BLaER1 treated with 17β-estradiol and CSF1 and Interleukin-3, amounts not matched to agents 10 nM and 100 nM (cell line): ENCODE results near the gene ARHGDIA.
A peak's percentile ranks its signal among the peaks of the same experiment; 100 is the strongest.

Experiments used
- H3K27ac ChIP-seq, 11 experiments: shearing (Covaris generic); formaldehyde crosslinking; 2 replicates each; pipeline ENCODE4 v1.8.1; 2022
- H3K27me3 ChIP-seq, 11 experiments: shearing (Covaris generic); formaldehyde crosslinking; 2 replicates each; pipeline ENCODE4 v1.8.1; 2022
- H3K36me3 ChIP-seq, 11 experiments: shearing (Covaris generic); formaldehyde crosslinking; 2 replicates each; pipeline ENCODE4 v1.8.1; 2022
- H3K4me1 ChIP-seq, 10 experiments: shearing (Covaris generic); formaldehyde crosslinking; 2 replicates each; pipeline ENCODE4 v1.8.1; 2022
- H3K4me2 ChIP-seq, 11 experiments: shearing (Covaris generic); formaldehyde crosslinking; 2 replicates each; pipeline ENCODE4 v1.8.1; 2022
- H3K4me3 ChIP-seq, 10 experiments: shearing (Covaris generic); formaldehyde crosslinking; 2 replicates each; pipeline ENCODE4 v1.8.1; 2022
- H3K9ac ChIP-seq, 11 experiments: shearing (Covaris generic); formaldehyde crosslinking; 2 replicates each; pipeline ENCODE4 v1.8.1; 2022
- H3K9me3 ChIP-seq, 11 experiments: shearing (Covaris generic); formaldehyde crosslinking; replicated peaks in 1 of 11; 2 replicates each; pipeline ENCODE4 v1.8.1; 2022
- H4K20me1 ChIP-seq, 11 experiments: shearing (Covaris generic); formaldehyde crosslinking; 2 replicates each; pipeline ENCODE4 v1.8.1; 2022
- Cebpa-rat ChIP-seq, 11 experiments: shearing (Covaris generic); IDR thresholded peaks; 2 replicates each; pipeline ENCODE4 v1.8.1; 2022

Gene ARHGDIA

DNA sequence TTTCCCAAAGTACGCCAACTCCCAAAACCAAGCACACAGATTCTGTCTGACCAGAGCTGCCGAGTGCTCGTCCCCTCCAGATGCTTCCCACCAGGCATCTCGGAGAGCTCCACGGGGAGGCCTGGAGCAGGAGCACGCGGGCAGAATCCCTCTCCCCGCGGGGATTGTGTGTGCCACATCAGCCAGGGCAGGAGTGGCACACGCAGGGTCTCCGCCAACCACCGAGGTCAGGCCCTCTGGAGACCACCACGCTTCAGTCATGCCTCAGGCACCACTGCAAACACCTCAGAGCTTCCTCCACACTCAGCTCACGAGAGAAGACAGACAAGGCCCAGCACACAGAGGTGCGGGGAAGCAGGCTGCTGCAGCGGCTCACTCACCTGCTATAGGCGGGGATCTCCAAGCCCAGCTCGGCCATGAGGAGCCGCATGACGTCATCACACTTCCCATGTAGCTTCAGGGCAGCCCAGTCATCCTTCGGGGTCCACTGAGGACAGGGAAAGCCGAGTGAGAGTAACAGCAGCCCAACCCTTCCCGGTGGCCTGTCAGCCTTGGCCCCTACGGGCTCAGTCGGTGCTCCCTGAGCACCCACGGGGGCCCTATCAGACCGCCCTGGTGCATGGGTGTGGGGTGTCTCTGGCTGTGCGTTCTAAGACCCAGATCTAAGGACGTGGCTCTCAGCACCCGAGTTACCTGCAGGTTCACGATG is 42.4 kb upstream of the ARHGDIA start:
- Histone ChIP-seq H3K4me1 (peaks cover 33 to 62% (median 48%) of the 10 kb centered on the region in 10 experiments), H3K9me3 (no peaks in the 10 kb centered on the region), H3K27me3 (no peaks in the 10 kb centered on the region), H4K20me1 (peaks cover 62 to 95% (median 82%) of the 10 kb centered on the region in 11 experiments), H3K4me3 (no peak overlapping the region), H3K27ac (no peak overlapping the region), H3K4me2 (no peak overlapping the region), H3K36me3 (peaks cover 46 to 65% (median 53%) of the 10 kb centered on the region in 11 experiments), H3K9ac (peak overlapping the region in 1 of 11 experiments; percentile 24; a peak in 1 of 22 replicates)
- no peak for TF ChIP-seq Cebpa-rat (IDR thresholded peaks at IDR 0.05)

DNA sequence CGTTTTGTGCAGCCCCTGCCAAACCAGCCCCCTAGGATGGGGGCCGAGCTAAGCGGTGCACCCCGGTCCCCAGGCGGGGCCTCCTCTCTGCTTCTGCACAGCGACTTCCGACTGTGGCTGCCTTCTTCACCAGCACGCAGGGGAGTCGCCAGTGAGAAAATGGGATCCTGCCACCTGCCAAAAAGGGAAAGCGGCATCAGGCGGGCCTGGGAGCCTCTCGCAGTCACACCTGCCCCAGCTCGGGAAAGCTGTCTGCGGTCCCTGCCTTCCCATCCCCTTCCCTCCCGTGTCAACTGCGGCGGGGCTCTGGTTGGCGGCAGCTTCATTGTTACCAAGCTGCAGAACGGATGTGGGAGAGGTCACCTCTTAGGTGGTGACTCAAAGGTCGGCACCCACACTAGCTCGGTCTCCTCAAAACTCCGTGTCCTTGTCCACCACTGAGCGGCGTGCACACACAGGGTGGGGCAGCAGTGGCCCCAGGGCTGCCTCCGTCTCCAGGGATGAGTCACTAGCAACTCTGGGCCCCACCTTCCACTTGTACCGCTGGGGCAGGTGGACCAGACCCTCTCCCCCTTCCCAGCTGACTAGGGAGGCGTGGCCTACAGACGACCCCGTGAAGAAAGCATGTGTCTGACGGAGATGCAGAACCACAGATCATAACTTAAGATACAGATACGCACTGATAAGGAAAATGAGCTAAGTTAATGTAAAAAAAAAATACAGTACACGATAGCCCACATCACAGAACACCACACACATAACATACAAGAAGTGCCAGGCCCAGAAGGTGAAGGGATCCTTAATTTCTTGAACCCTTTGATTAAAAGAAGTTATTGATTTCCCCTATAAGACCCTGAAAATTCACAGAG is 41.5 kb upstream of the ARHGDIA start:
- Histone ChIP-seq H3K36me3 (peaks cover 46 to 73% (median 62%) of the 10 kb centered on the region in 11 experiments), H4K20me1 (peaks cover 57 to 95% (median 81%) of the 10 kb centered on the region in 11 experiments), H3K27ac (no peak overlapping the region), H3K4me2 (peak overlapping the region in 1 of 11 experiments; percentile 64; a peak in 1 of 22 replicates), H3K9ac (0 out of 22 replicates have a peak overlapping the region, but pooled peaks of 1 of the 11 experiments have one; percentile 24), H3K27me3 (no peaks in the 10 kb centered on the region), H3K4me1 (peaks cover 27 to 64% (median 46%) of the 10 kb centered on the region in 10 experiments), H3K4me3 (no peak overlapping the region), H3K9me3 (no peaks in the 10 kb centered on the region)
- no peak for TF ChIP-seq Cebpa-rat (IDR thresholded peaks at IDR 0.05)

DNA sequence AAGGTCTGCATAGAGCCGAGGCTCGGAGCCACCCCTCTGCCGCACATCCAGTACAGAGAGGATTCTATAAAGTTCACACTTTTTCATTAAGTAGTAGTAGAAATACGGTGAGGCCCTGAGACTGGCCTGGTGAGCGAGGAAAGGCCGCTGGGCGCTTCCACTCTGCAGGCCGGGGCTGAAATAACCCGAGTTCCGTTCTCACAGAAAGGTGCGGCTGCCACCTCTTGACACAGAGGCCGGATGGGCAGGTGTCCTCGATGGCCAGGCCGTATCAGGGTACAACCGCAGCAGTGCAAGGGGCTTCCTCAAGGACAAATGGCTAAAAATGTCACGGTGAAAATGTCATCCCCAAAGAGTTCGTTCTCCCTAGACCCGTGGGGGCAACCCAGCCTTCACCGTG is 40.8 kb upstream of the ARHGDIA start:
- TF ChIP-seq Cebpa-rat (IDR thresholded peaks at IDR 0.05), result no peak
- no peak overlapping the region for H3K27ac ChIP-seq
- H3K27me3 ChIP-seq, result no peaks in the 10 kb centered on the region
- peaks cover 25 to 67% (median 42%) of the 10 kb centered on the region in 10 experiments for H3K4me1 ChIP-seq
- H3K9ac ChIP-seq, result no peak overlapping the region
- H4K20me1 ChIP-seq, result peaks cover 52 to 95% (median 81%) of the 10 kb centered on the region in 11 experiments
- H3K9me3 ChIP-seq, result no peaks in the 10 kb centered on the region
- H3K4me2 ChIP-seq, result peak overlapping the region; percentile 7 to 82 (median 64); a peak in 16 of 22 replicates
- peak overlapping the region in 2 of 10 experiments; percentile 20 to 21; a peak in 1 of 20 replicates for H3K4me3 ChIP-seq
- peaks cover 46 to 80% (median 69%) of the 10 kb centered on the region in 11 experiments for H3K36me3 ChIP-seq

DNA sequence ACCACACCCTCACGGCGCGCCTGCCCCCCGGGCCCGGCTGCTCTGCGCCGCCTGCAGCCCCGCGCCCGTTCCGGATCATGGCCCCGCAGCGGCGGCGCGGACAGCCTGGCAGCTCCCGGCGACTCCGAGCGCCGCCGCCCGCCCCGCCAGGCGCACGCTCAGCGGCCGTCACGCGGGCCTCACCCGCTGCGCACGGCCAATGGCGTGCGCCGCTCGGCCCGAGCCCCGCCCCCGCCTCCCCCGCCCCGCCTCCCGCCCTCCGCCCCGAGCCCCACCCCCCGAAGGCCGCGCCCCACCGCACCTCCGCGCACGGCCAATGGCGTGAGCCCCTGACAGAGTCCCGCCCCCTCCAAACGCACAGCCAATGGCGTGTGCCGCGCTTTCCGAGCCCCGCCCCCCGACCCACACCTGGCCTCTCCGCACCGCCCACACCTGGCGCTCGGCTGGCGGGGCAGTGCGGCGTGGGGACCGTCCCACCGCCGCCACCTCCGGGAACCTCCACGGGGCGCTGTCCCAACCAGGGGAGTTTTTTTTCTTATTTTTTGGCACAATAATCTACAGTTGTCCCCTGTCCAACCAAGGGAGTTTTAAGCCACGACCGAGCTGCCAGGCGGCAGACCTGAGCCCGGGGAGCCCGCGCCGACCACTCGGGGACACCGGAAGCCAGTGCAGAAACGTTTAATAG is 40.3 kb upstream of the ARHGDIA start, which contains the start of gene PCYT2:
Gene PCYT2 (minus strand): TSS at position 123 of the 685 bp plus-strand sequence. CDS start 44 bp downstream, at position 79.
- Histone ChIP-seq H3K36me3 (peaks cover 52 to 80% (median 73%) of the 10 kb centered on the region in 11 experiments), H3K9me3 (no peaks in the 10 kb centered on the region), H4K20me1 (peaks cover 46 to 95% (median 80%) of the 10 kb centered on the region in 11 experiments), H3K4me1 (peaks cover 20 to 64% (median 37%) of the 10 kb centered on the region in 10 experiments), H3K27me3 (no peaks in the 10 kb centered on the region), H3K27ac (peak within 1 kb of the TSS in 9 of 11 experiments; percentile 35 to 63 (median 56); a peak in 16 of 22 replicates), H3K9ac (peak within 1 kb of the TSS; percentile 71 to 88 (median 82)), H3K4me2 (peak within 1 kb of the TSS; percentile 82 to 100 (median 96)), H3K4me3 (peak within 1 kb of the TSS; percentile 69 to 95 (median 86))
- no peak for TF ChIP-seq Cebpa-rat (IDR thresholded peaks at IDR 0.05)

DNA sequence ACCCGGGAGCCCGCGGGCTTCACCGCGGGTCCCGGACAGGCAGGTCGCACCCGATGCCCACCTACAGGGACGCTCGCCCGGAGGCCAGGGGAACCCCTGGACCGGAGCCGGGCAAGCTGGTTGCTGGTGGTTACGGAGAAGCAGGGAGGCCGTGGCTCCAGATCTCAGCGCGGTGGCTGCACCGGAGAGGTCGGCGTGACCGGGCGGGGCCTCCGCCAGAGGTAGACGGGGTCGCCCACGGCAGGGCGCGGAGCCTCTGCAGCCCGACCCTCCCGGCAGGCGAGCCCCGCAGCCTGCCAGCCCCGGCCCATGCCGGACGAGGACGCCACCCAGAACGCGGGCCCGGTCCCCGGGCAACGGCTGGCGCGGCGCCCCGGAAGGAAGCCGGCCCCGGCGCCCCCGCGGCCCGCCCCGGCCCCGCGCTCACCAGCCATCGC is 39.7 kb upstream of the ARHGDIA start:
- Histone ChIP-seq H3K9me3 (no peaks in the 10 kb centered on the region), H3K4me2 (peak overlapping the region; percentile 82 to 100 (median 96)), H3K4me3 (peak overlapping the region; percentile 69 to 95 (median 86)), H3K9ac (peak overlapping the region; percentile 71 to 88 (median 82)), H3K27ac (peak overlapping the region in 9 of 11 experiments; percentile 35 to 63 (median 56); a peak in 16 of 22 replicates), H4K20me1 (peaks cover 40 to 95% (median 79%) of the 10 kb centered on the region in 11 experiments), H3K27me3 (no peaks in the 10 kb centered on the region), H3K4me1 (peaks cover 14 to 59% (median 35%) of the 10 kb centered on the region in 10 experiments), H3K36me3 (peaks cover 53 to 81% (median 73%) of the 10 kb centered on the region in 11 experiments)
- no peak for TF ChIP-seq Cebpa-rat (IDR thresholded peaks at IDR 0.05)

DNA sequence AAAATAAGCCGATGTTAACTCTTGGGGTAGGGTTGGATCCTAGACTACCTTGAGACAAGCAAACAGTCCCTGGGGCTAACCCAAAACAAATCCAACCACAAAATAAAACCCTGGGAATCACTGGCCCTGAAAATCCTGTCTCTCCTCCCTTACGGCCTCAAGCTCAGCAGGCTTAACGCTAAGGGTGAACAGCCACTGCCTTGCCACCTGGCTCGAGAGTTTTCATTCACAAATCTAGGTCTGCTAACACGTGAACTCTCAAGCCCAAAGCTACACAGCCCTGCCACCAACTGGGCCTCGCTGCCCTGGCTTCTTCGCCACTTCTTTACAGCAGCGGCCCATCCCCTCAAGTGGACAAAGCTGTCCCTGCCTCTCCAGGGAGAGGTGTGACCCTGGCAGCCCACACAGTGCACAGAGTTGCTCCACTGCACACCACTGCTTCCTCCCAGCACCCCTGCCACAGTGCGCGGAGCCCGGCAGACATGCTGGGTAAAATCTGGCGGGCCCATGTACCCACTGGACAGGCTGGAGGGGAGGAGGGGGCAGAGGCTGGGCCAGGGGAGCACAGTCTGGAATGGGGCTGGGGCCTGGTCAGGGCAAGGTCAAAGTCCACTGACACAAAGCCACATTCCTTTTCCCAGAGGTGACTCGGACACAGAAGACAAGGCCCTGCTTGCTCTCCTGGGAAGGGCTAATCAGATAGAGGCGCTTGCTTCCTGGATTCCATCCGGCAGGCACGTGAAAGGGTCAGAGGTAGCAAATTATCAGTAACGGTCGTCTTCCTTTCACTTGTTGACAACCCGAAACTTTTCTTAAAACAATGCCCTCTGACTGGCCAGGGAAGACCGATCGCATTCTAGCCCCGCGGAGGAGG is 39.1 kb upstream of the ARHGDIA start:
- peak overlapping the region; percentile 69 to 95 (median 86) for H3K4me3 ChIP-seq
- peak overlapping the region in 9 of 11 experiments; percentile 35 to 63 (median 56); a peak in 16 of 22 replicates for H3K27ac ChIP-seq
- H3K27me3 ChIP-seq, result no peaks in the 10 kb centered on the region
- H3K4me2 ChIP-seq, result peak overlapping the region; percentile 82 to 100 (median 96)
- no peaks in the 10 kb centered on the region for H3K9me3 ChIP-seq
- H4K20me1 ChIP-seq, result peaks cover 34 to 95% (median 79%) of the 10 kb centered on the region in 11 experiments
- H3K36me3 ChIP-seq, result peaks cover 48 to 81% (median 69%) of the 10 kb centered on the region in 11 experiments
- no peak for TF ChIP-seq Cebpa-rat (IDR thresholded peaks at IDR 0.05)
- H3K9ac ChIP-seq, result peak overlapping the region; percentile 71 to 88 (median 82)
- H3K4me1 ChIP-seq, result peaks cover 13 to 59% (median 39%) of the 10 kb centered on the region in 10 experiments

DNA sequence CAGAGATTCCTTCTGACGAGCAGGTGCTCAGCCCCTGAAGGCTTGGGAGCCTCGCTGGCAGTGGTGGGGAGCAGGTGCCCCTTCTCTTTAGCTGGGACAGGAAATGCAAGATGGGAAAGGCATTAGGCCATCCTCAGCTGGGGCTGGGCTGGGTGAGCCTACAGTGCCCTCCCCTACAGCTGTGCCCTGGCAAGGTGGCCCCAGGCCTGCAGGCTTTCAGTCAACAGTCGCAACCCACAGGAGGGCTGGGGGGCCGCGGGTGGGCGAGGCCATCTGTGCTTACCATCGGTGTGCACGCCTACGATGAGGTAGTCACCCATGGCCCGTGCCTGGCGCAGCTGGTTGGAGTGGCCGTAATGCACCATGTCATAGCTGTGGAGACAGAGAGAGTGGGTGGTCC is 38.1 kb upstream of the ARHGDIA start:
- Histone ChIP-seq H3K36me3 (peaks cover 42 to 81% (median 62%) of the 10 kb centered on the region in 11 experiments), H3K4me1 (peaks cover 20 to 64% (median 48%) of the 10 kb centered on the region in 10 experiments), H3K27ac (no peak overlapping the region), H3K4me3 (no peak overlapping the region), H4K20me1 (peaks cover 29 to 95% (median 79%) of the 10 kb centered on the region in 11 experiments; a peak in 21 of 22 replicates), H3K4me2 (peak overlapping the region; percentile 82 to 100 (median 96); a peak in 17 of 22 replicates), H3K9ac (peak overlapping the region in 7 of 11 experiments; percentile 77 to 88 (median 84); a peak in 8 of 22 replicates), H3K9me3 (no peaks in the 10 kb centered on the region), H3K27me3 (peaks cover 0 to 7% (median 3%) of the 10 kb centered on the region in 11 experiments; a peak in 9 of 22 replicates)
- TF ChIP-seq Cebpa-rat (IDR thresholded peaks at IDR 0.05), result no peak
